ENCODE data around the gene ASPDH.
"Not testable (repeated sequence)": the region's sequence is repeated elsewhere in the genome, so short reads cannot be mapped to it uniquely, and the experiment has no call there.

ASPDH gene

DNA sequence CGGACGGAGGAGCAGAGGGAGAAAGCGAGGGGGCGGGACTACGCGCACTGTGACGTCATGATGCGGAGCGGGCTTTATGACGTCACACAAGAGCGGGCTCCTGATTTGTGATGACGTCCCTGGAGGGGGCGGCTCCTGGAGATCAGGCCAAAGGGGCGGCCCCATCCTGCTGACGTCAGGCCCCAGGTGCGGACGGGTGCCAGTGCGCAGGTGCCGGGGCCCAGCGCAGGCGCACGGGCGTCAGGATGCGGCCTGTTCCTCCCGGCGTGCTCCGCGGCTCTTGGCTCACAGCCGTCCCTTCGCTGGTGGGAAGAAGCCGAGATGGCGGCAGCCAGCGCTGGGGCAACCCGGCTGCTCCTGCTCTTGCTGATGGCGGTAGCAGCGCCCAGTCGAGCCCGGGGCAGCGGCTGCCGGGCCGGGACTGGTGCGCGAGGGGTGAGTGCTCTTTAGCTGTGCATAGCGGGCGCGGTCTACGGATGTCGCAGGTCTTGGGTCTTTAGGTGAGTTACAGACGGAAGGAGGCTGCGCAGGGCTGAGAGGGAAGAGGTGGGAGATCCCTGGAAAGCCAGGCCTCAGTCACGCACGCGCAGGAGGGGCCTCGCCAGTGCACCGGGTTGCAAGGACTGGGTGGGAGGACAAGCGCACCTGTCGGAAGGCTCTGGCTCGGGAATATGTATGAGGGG is 37.3 kb downstream of the ASPDH start, which contains the start of the genes EMC10 and GARIN5A:
EMC10 (plus strand) TSS at position 284 of the 683 bp plus-strand sequence; CDS start at position 322, 38 bp downstream.
GARIN5A (minus strand) TSS at position 625 of the 683 bp plus-strand sequence; CDS start at position 165, 460 bp downstream.
- DNase-seq: peak; percentile 97

DNA sequence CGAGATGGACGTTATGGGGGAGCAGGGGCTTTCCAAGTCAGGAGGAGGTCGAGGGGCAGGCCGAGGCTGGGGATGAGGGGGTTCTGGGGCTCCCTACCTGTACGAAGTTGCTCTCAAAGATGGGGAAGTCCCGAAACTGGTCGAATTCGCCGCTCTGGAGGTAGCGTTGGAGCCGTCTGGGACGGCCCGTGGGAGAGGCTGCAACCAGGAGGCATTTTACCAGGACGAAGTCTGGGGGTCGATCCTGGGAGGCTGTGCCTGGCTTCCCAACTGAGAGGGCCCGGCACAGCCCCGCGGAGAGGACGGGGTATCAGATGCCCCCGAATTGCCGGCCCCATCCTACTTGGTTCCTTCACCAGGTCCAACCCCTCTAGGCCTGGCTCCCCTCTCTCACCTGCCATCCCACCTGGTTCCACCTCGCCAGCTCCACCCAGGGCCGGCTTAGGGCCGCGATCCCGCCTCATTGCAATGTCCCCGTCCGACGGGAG is 37.9 kb downstream of the ASPDH start:
- DNase-seq: no peak

DNA sequence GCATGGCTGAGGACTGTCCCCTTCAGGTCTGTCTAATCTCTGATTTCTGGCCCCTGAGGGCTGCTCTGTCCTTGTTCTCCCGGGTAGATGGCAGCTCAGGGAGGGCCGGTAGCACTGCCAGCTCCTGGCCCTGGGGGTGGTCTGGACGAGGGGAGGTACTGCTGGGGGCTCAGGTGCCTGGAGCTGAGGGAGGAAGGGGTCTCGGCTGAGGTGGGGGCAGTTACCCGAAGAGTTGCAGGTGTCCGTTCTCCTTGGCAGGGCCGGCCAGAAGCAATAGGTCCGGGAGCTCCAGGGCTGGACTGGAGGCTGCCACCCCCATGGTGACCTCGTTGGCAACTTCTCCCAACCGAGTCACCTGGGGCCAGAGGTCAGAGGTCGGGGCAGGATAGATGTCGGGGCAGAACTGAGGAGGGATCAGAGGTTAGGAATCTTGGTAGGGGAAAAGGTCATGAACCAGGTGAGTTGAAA is 38.6 kb downstream of the ASPDH start:
- no peak for DNase-seq

DNA sequence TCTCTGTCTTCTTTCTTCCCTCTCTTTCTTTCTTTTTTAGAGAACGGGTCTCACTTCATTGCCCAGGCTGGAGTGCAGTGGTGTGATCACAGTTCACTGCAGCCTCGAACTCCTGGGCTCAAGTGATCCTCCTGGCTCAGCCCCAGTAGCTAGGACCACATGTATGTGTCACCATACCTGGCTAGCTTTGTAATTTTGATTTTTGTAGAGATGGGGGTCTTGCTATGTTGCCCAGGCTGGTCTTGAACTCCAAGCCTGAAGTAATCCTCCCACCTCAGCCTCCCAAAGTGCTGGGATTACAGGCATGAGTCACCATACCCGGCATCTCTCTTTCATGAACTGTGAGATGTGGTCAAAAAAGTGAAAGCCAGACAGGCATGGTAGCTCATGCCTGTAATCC is 40.4 kb downstream of the ASPDH start:
- DNase-seq: not testable (repeated sequence)

DNA sequence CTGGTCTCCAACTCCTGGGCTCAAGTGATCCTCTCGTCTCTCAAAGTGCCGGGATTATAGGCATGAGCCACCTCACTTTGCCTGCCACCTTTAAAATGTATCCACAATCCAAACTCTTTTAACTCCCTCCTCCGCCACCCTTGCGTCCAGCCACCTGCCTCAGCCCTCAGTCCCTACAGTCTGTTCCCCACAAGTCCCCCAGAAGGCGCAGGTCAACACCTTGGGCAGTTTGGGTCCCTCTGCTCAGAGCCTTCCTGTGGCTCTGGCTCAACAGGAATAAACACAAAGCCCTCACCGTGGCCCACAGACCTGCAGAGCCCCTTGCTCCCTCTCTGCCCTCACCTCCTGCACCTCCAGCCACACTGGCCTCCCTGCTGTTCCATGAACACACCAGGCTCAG is 44.9 kb downstream of the ASPDH start:
- DNase-seq: no peak

DNA sequence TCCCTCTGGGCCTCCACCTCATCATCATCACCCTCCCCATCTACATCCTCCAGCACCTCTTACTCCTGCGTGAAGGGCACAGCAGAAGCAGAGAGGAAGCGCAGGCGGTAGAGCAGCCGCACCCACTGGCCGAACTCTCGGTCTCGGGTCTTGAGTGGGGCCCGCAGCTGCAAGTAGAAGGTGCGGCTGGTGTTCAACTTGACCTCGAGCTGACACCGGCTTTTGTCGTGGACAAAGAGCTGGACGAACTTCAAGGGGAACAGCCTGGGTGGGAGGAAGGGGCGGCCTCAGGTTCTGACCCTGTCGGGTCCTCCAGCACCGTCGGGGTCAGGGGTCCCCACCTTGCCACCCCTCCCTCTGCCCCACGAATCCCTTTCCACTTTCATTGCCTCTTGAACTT is 46.1 kb downstream of the ASPDH start:
- DNase-seq: no peak

DNA sequence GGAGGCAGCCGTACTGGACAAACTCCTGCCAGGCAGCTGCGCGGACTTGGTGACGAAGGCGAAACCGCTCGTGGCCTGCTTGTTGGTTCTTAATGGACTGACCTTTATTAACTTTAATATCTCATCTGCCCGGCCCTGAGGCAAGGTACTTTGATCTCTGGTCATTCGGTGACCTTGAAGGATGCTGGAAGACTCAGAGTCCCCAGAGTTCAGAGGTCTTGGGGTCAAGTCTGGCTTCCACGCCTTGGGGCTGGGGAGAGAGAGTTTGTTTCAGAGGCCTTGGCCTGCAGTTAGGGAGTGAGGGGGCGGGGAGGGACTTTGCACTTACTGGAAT is 47.0 kb downstream of the ASPDH start:
- no peak for DNase-seq

DNA sequence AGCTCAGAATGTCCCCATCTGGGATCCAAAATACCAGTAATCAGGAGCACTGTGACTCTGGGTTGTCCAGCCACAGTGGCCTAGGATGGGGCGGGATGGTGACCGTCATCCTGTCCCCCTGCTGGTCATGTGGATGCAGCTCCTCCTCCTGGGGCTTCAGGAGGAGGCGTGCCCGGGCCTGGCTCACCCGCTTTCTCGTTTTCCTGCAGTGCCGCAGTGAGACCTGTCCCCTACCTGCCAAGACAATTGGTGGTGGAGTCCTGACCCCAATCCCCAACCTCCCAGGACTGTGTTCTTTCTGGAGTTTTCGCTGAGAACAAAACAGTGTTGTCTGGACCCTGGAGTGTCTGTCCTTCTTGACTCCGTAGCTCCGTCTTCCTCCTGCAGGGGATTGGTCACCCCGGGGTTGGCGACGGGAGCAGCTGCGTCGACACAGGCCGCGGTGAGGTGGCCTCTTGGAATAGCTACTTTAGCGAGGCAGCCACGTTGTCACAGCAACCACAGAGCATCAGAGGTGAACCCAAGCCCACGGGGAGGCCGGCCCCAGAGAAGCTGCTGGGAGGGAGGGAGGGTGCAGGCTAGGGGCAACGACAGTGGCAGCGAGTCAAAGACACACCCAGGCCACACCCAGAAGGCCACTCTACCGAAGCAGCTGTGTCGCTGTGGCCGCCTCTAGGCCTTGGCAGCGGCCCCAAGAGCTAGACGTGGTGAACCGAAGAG is 47.6 kb downstream of the ASPDH start:
- no peak for DNase-seq

DNA sequence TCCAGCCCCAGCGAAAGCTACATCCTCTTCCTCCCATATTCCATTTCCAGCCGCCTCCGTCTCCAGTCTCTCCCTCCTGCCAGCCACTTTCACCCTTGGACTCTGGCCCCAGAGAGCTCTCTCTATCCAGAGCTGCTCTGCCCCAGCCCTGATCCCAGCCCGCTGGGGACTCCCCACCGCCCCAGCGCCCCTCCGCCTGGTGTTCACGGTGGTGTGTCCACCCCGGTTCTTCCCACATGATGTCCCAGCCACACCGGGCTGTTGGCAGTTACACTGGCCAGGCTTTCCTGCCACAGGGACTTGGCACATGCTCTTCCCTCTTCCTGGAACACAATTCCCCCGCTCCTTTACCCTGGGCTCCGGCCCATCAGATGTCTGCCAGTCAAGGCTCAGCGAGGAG is 48.7 kb downstream of the ASPDH start:
- no peak for DNase-seq

DNA sequence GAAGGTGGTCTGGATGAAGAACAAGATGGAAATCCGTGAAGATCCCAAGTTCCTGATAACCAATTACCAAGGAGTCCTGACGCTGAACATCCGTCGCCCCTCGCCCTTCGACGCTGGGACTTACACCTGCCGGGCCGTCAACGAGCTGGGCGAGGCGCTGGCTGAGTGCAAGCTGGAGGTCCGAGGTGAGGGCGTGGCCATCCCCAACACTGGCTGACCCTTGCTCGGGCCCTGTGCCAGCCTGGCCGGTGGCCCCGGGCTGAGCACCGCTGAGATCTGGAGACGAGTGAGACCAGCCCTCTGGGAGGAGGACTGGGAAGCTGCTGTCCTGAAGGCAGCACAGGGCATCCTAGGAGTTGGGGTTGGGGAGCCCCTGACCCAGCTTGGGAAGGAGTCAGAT is 49.4 kb downstream of the ASPDH start:
- DNase-seq: no peak

DNA sequence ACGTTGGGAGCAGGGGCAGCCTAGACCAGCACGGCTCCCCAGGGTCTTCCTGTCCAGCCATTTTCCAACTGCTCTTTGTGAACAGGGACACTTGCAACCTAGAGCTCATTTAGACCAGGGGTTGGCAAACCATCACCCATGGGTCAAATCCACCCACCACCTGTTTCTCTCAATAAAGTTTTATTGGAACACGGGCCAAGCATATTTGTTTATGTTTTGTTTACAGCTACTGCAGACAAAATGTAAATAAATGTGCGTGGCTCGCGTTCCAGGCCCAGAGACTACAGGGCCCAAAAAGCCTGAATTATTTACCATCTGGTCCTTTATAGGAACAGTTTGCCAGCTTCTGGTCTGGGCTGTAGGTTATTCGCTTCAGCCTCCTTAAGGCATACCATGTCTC is 50.7 kb downstream of the ASPDH start:
- no peak for DNase-seq
